ENCODE data around the gene HNF1B.

DNA sequence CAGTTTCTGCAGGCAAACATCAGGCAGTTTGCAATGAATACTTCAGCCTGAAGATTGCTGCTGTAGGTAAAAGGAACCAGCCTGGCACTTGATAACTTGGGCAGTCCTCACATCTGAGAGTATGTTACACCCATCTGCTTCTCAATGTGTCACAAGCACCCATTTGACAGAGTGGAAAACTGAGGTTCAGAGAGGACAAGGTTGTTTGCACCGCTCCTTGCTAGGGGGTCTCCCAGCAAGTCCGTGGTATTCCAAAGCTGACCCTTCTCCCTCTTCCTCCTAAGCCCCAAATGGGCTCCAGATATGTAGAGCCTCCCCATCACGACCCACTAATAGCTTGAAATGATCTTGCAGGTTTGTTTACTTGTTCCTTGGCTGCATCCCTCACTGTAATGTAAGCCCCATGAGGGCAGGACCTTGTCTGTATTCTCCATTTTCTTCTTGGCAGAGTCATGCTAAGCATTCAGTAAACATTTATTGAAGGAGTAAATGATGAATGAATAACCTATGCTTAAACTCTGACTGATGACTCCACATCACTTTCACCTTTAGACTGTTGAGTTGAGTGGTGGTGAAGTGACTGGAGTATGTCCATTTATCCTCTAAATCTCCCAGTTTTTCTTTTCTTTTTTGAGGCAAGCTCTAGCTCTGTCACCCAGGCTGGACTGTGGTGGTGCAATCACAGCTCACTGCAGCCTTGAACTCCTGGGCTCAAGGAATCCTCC is 26.4 kb downstream of the HNF1B start:
- TF ChIP-seq YBX1 (IDR thresholded peaks at IDR 0.05), result no peak
- no peak for TF ChIP-seq NR2C2 (IDR thresholded peaks at IDR 0.05; ENCODE audit: borderline replicate concordance, control insufficient read depth, insufficient read length, low read depth)
- TF ChIP-seq EZH2 (IDR thresholded peaks at IDR 0.05; ENCODE audit: borderline replicate concordance, control insufficient read depth, low read depth, low read length), result no peak
- TF ChIP-seq POLR2A (IDR thresholded peaks at IDR 0.05; ENCODE audit: low read depth, low read length), result no peak
- no peak for TF ChIP-seq TCF7 (IDR thresholded peaks at IDR 0.05; ENCODE audit: borderline replicate concordance)
- no peak for TF ChIP-seq CBX3 (IDR thresholded peaks at IDR 0.05; ENCODE audit: borderline replicate concordance, low read depth)
- TF ChIP-seq, protein P1, sequence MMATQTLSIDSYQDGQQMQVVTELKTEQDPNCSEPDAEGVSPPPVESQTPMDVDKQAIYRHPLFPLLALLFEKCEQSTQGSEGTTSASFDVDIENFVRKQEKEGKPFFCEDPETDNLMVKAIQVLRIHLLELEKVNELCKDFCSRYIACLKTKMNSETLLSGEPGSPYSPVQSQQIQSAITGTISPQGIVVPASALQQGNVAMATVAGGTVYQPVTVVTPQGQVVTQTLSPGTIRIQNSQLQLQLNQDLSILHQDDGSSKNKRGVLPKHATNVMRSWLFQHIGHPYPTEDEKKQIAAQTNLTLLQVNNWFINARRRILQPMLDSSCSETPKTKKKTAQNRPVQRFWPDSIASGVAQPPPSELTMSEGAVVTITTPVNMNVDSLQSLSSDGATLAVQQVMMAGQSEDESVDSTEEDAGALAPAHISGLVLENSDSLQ (IDR thresholded peaks at IDR 0.05), result no peak
- TF ChIP-seq, protein P2, sequence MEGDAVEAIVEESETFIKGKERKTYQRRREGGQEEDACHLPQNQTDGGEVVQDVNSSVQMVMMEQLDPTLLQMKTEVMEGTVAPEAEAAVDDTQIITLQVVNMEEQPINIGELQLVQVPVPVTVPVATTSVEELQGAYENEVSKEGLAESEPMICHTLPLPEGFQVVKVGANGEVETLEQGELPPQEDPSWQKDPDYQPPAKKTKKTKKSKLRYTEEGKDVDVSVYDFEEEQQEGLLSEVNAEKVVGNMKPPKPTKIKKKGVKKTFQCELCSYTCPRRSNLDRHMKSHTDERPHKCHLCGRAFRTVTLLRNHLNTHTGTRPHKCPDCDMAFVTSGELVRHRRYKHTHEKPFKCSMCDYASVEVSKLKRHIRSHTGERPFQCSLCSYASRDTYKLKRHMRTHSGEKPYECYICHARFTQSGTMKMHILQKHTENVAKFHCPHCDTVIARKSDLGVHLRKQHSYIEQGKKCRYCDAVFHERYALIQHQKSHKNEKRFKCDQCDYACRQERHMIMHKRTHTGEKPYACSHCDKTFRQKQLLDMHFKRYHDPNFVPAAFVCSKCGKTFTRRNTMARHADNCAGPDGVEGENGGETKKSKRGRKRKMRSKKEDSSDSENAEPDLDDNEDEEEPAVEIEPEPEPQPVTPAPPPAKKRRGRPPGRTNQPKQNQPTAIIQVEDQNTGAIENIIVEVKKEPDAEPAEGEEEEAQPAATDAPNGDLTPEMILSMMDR (IDR thresholded peaks at IDR 0.05 in 2 of 3, conservative IDR thresholded peaks at IDR 0.05 in 1 of 3; ENCODE audit: control insufficient read depth in 2 of 3, extremely low read depth in 1 of 3, insufficient read depth in 1 of 3, low read depth in 3 of 3, low read length in 3 of 3), result no peak
- TF ChIP-seq HDAC2 (IDR thresholded peaks at IDR 0.05), result no peak
- TF ChIP-seq, protein P3, sequence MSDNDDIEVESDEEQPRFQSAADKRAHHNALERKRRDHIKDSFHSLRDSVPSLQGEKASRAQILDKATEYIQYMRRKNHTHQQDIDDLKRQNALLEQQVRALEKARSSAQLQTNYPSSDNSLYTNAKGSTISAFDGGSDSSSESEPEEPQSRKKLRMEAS (IDR thresholded peaks at IDR 0.05; ENCODE audit: low read depth, low read length), result no peak
